Vagina (tissue), 2 donors: ENCODE data around the gene TRABD2B. TPM values are rescaled to one million over a fixed set of nuclear protein-coding genes. Genes with fewer than 3 reads are reported as not detected.
A peak's percentile ranks its signal among the peaks of the same experiment; 100 is the strongest.

ENCODE experiments used
- DNase-seq, 2 donors: peaks; one replicate each; pipeline ENCODE4 v3.0.0-alpha.2; 2017; ENCODE audit errors: extremely low spot score in 2 of 2
- H3K27ac ChIP-seq: fragments of 200-600 bp; sonication (generic); one replicate; pipeline ENCODE4 v1.5.1; 2019
- H3K27me3 ChIP-seq: fragments of 200-600 bp; sonication (generic); one replicate; pipeline ENCODE4 v1.5.1; 2019
- H3K36me3 ChIP-seq, 2 donors: fragments of 200-600 bp; sonication (generic); one replicate each; pipeline ENCODE4 v1.5.1; 2017 to 2019
- H3K4me1 ChIP-seq: fragments of 200-600 bp; sonication (generic); one replicate; pipeline ENCODE4 v1.5.1; 2019
- H3K4me3 ChIP-seq, 2 donors: fragments of 200-600 bp; sonication (generic); 1 replicate in 1 of 2; 2 replicates in 1 of 2; pipeline ENCODE4 v1.5.1; 2016 to 2019
- H3K9me3 ChIP-seq: fragments of 200-600 bp; sonication (generic); one replicate; pipeline ENCODE4 v1.5.1; 2019
- POLR2A ChIP-seq, 2 donors: fragments of 450-650 bp; IDR thresholded peaks; one replicate each; pipeline ENCODE4 v1.6.1; 2017; ENCODE audit warnings: antibody characterized with exemption in 2 of 2, mild to moderate bottlenecking in 2 of 2, moderate library complexity in 2 of 2
- POLR2AphosphoS5 ChIP-seq, 2 donors: sonication (generic); formaldehyde crosslinking; IDR thresholded peaks; one replicate each; pipeline ENCODE4 v1.9.0; 2017; ENCODE audit warnings: antibody characterized with exemption in 2 of 2, mild to moderate bottlenecking in 2 of 2, low read depth in 1 of 2; ENCODE audit not compliant: insufficient read depth in 1 of 2
- intact Hi-C: fragments of 100-400 bp; cut with DNase I; formaldehyde crosslinking; loops from one replicate; pipeline ENCODE4 v1.15.1; 2023
- total RNA-seq: library from RNA; depleted of rRNA; stranded (reverse); fragments of >200 nt; gene quantifications from one replicate; pipeline ENCODE4 v1.2.3, GENCODE V29; 2016
- TF ChIP-seq, protein P1 (sequence below), 3 experiments: fragments of 450-650 bp in 2 of 3; fragments of 200-600 bp in 1 of 3; sonication (generic) in 1 of 3; IDR thresholded peaks; one replicate each; pipeline ENCODE4 v1.5.1; 2017 to 2019; ENCODE audit warnings: antibody characterized with exemption in 3 of 3, mild to moderate bottlenecking in 2 of 3, moderate library complexity in 2 of 3

TRABD2B gene
- total RNA-seq, 1 donor from 2014 or later, result 5.6 TPM

DNA sequence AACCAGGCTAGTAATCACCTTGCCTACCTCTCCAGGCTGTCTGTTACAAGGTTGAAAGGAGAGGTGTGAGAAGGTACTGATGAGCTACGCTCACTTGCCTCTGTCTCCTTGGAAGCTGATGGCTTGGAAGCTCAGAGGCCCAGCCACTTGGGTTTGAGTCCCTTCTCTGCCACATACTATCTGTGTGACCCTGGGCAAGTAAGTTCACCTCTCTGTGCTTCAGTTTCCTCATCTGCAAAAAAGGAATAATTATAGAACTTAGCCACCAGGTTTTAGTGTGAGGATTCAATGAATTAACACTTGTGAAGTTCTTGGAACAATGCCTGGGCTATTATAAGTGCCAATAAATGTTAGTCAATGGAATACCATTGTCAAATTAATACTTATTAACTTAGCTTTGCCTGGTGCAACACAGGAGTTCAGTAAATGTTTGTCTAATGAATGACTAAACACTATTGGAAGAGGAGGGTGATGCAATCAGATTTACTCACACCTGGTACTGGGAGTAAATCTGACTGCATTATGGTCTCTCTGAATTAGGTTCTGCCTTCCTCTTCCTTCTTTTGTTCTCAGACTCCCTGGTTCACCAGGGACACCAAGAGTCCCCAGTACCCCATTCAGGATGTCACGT, 55.5 kb downstream of the TRABD2B start:
- intact Hi-C loops, result no loop called here
- TF ChIP-seq POLR2AphosphoS5 (IDR thresholded peaks at IDR 0.05; ENCODE audit: insufficient read depth in 1 of 2, low read depth in 1 of 2) (peak in 1 of 2 donors; percentile 10), POLR2A (IDR thresholded peaks at IDR 0.05) (no peak)
- no peak overlapping the region for H3K4me3 ChIP-seq

GRCh38 chr1:47940779-47941178, 56.4 kb downstream of the TRABD2B start:
- no peak overlapping the region for H3K27ac ChIP-seq
- DNase-seq, result no peak
- H3K4me3 ChIP-seq, result no peak overlapping the region
- intact Hi-C loops, result no loop called here
- H3K9me3 ChIP-seq, result no peaks in the 10 kb centered on the region
- no peaks in the 10 kb centered on the region for H3K27me3 ChIP-seq
- H3K36me3 ChIP-seq, result no peaks in the 10 kb centered on the region
- peaks cover 18% of the 10 kb centered on the region for H3K4me1 ChIP-seq
- TF ChIP-seq POLR2A (IDR thresholded peaks at IDR 0.05) (no peak), POLR2AphosphoS5 (IDR thresholded peaks at IDR 0.05; ENCODE audit: insufficient read depth in 1 of 2, low read depth in 1 of 2) (no peak)
- TF ChIP-seq, protein P1, sequence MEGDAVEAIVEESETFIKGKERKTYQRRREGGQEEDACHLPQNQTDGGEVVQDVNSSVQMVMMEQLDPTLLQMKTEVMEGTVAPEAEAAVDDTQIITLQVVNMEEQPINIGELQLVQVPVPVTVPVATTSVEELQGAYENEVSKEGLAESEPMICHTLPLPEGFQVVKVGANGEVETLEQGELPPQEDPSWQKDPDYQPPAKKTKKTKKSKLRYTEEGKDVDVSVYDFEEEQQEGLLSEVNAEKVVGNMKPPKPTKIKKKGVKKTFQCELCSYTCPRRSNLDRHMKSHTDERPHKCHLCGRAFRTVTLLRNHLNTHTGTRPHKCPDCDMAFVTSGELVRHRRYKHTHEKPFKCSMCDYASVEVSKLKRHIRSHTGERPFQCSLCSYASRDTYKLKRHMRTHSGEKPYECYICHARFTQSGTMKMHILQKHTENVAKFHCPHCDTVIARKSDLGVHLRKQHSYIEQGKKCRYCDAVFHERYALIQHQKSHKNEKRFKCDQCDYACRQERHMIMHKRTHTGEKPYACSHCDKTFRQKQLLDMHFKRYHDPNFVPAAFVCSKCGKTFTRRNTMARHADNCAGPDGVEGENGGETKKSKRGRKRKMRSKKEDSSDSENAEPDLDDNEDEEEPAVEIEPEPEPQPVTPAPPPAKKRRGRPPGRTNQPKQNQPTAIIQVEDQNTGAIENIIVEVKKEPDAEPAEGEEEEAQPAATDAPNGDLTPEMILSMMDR (IDR thresholded peaks at IDR 0.05), result no peak

More for the DNA sequence above, 55.5 kb downstream of the TRABD2B start:
- H3K4me1 ChIP-seq, result peaks cover 18% of the 10 kb centered on the region
- no peaks in the 10 kb centered on the region for H3K9me3 ChIP-seq
- DNase-seq, result no peak
- H3K27me3 ChIP-seq, result no peaks in the 10 kb centered on the region
- no peak overlapping the region for H3K27ac ChIP-seq
- H3K36me3 ChIP-seq, result no peaks in the 10 kb centered on the region

DNA sequence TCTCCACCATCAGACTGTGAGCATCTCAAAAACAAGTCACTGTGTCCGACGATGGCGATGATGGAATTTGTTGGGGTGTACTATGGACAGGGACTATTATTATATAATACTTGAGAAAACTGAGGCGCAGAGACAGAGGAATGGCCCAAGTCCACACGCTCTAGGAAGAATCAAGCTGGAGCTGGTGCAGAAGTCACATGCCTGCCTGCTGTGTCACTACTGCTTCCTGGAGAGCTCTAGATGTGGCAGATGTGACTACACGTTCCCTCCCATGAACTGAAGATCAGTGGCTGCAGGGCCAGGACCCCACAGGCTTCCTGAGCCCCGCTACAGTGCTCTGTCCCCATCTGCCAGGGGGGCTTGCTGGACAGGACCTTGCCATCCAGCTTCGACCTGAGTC, 56.9 kb downstream of the TRABD2B start:
- Histone ChIP-seq H3K9me3 (no peaks in the 10 kb centered on the region), H3K36me3 (no peaks in the 10 kb centered on the region), H3K4me3 (no peak overlapping the region), H3K27me3 (no peaks in the 10 kb centered on the region), H3K27ac (no peak overlapping the region), H3K4me1 (peaks cover 18% of the 10 kb centered on the region)
- TF ChIP-seq, protein P1 (IDR thresholded peaks at IDR 0.05), result no peak
- no peak for TF ChIP-seq POLR2AphosphoS5 (IDR thresholded peaks at IDR 0.05; ENCODE audit: insufficient read depth in 1 of 2, low read depth in 1 of 2)
- TF ChIP-seq POLR2A (IDR thresholded peaks at IDR 0.05), result no peak
- no peak for DNase-seq
- intact Hi-C loops, result no loop called here

DNA sequence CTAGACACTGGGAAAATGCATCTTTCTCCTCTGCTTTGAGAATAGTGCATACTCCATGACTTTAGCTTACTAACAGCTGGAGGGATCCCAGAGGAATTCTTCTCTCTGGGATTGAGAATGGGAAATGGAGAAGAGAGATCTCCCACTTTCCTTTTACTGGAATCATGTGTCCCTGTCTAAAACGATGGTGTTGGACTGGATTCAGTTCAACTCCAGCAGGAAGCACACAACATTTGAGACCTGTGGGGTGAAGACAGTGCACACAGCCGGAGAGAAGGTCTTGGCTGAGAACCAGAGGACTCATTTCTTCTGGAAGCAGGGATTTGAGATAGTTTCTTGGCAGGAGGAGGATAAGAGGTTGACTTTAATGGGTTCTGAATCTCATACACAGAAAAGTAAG, 58.7 kb downstream of the TRABD2B start:
- DNase-seq, result no peak
- intact Hi-C loops, result no loop called here
- Histone ChIP-seq H3K27ac (no peak overlapping the region), H3K27me3 (no peaks in the 10 kb centered on the region), H3K36me3 (no peaks in the 10 kb centered on the region), H3K4me3 (no peak overlapping the region), H3K9me3 (no peaks in the 10 kb centered on the region), H3K4me1 (peaks cover 31% of the 10 kb centered on the region)
- peak in 1 of 2 donors; percentile 56 for TF ChIP-seq POLR2AphosphoS5 (IDR thresholded peaks at IDR 0.05; ENCODE audit: insufficient read depth in 1 of 2, low read depth in 1 of 2)
- TF ChIP-seq, protein P1 (IDR thresholded peaks at IDR 0.05), result no peak

DNA sequence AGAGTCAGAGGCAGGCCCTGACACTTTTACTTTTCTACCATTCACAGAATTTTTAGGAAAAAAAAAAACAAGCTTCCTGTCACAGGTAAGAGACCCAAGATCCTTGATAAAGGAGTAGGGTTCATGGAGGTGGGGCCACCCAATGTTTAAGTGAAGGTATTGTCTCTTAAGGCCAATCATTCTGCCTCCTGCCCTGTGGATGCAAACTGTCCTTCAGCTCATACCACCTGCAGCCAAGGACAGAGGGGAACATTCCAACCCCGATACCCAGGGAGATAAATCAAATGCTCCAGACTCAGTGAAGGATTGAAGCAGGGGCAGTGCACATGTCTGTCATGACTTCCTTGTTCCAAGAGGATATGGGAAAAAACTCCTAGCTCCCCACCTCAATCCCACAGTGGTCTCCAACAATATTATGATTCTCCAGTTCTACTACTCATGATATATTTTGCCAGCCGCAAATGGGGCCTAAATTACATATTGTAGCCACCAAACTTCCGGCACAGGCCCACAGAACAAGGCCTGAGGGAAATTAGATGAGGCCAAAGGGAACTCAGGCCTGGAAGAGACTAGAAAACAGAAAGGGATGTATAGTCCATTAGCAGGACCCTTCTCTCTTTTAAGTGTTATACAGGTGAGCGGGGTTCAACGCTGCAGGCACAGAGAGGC, 59.5 kb downstream of the TRABD2B start:
- Histone ChIP-seq H3K4me3 (no peak overlapping the region), H3K27me3 (no peaks in the 10 kb centered on the region), H3K36me3 (no peaks in the 10 kb centered on the region), H3K4me1 (peaks cover 37% of the 10 kb centered on the region), H3K9me3 (no peaks in the 10 kb centered on the region), H3K27ac (no peak overlapping the region)
- TF ChIP-seq, protein P1 (IDR thresholded peaks at IDR 0.05), result no peak
- TF ChIP-seq POLR2AphosphoS5 (IDR thresholded peaks at IDR 0.05; ENCODE audit: insufficient read depth in 1 of 2, low read depth in 1 of 2), result no peak
- TF ChIP-seq POLR2A (IDR thresholded peaks at IDR 0.05), result no peak
- intact Hi-C loops, result no loop called here
- no peak for DNase-seq
